H9 (cell line): ENCODE measurements around the gene PAIP2. TPM values are rescaled to one million over a fixed set of nuclear protein-coding genes. Genes with fewer than 3 reads are reported as not detected.

ENCODE experiments used
- DNase-seq: peaks from one replicate; pipeline ENCODE4 v3.0.0-alpha.2; 2017
- H2AFZ ChIP-seq: one replicate; pipeline ENCODE4 v1.6.1; 2013; ENCODE audit warnings: mild to moderate bottlenecking, low read length, control low read depth, moderate library complexity
- H2AK5ac ChIP-seq: 2 replicates; pipeline ENCODE4 v1.6.1; 2013; ENCODE audit warnings: low read length, control low read depth, mixed read lengths; ENCODE audit not compliant: insufficient read length
- H2BK120ac ChIP-seq: one replicate; pipeline ENCODE4 v1.6.1; 2013; ENCODE audit warnings: low read depth, mild to moderate bottlenecking, low read length, control low read depth, inconsistent platforms; ENCODE audit not compliant: poor library complexity, severe bottlenecking
- H2BK12ac ChIP-seq: 2 replicates; pipeline ENCODE4 v1.6.1; 2013; ENCODE audit warnings: low read length, control low read depth, mixed read lengths, low read depth; ENCODE audit not compliant: insufficient read length
- H2BK15ac ChIP-seq: 2 replicates; pipeline ENCODE4 v1.6.1; 2013; ENCODE audit warnings: low read depth, low read length, control low read depth
- H2BK20ac ChIP-seq: one replicate; pipeline ENCODE4 v1.6.1; 2013; ENCODE audit warnings: low read depth, mild to moderate bottlenecking, low read length, control low read depth, inconsistent platforms; ENCODE audit not compliant: poor library complexity, severe bottlenecking
- H2BK5ac ChIP-seq: 2 replicates; pipeline ENCODE4 v1.6.1; 2013; ENCODE audit warnings: low read length, control low read depth, mixed read lengths; ENCODE audit not compliant: insufficient read length
- H3K14ac ChIP-seq: 2 replicates; pipeline ENCODE4 v1.6.1; 2013; ENCODE audit warnings: low read length, control low read depth; ENCODE audit not compliant: insufficient read depth
- H3K18ac ChIP-seq: 2 replicates; pipeline ENCODE4 v1.6.1; 2013; ENCODE audit warnings: low read depth, mild to moderate bottlenecking, mixed read lengths, low read length, control low read depth; ENCODE audit not compliant: insufficient read length
- H3K23ac ChIP-seq: 2 replicates; pipeline ENCODE4 v1.6.1; 2013; ENCODE audit warnings: low read length, control low read depth, mixed read lengths, low read depth; ENCODE audit not compliant: insufficient read length
- H3K23me2 ChIP-seq: 2 replicates; pipeline ENCODE4 v1.6.1; 2013; ENCODE audit warnings: low read depth, mild to moderate bottlenecking, mixed read lengths, low read length, control low read depth; ENCODE audit not compliant: insufficient read length, poor library complexity, severe bottlenecking
- H3K27ac ChIP-seq: 2 replicates; pipeline ENCODE4 v1.5.1; 2013; ENCODE audit warnings: low read length, control low read depth, mixed read lengths, low read depth; ENCODE audit not compliant: insufficient read length
- H3K27me3 ChIP-seq: 2 replicates; pipeline ENCODE4 v1.6.1; 2013; ENCODE audit warnings: low read length, control low read depth, inconsistent platforms; ENCODE audit not compliant: insufficient read depth
- H3K4ac ChIP-seq: 2 replicates; pipeline ENCODE4 v1.6.1; 2013; ENCODE audit warnings: low read depth, mild to moderate bottlenecking, control low read depth, inconsistent platforms, low read length, moderate library complexity
- H3K4me1 ChIP-seq: 2 replicates; pipeline ENCODE4 v1.6.1; 2013; ENCODE audit warnings: low read length, control low read depth, inconsistent platforms; ENCODE audit not compliant: insufficient read depth
- H3K4me2 ChIP-seq: 2 replicates; pipeline ENCODE4 v1.6.1; 2013; ENCODE audit warnings: low read length, control low read depth, mixed read lengths; ENCODE audit not compliant: insufficient read length, insufficient read depth
- H3K56ac ChIP-seq: 2 replicates; pipeline ENCODE4 v1.6.1; 2013; ENCODE audit warnings: low read depth, mild to moderate bottlenecking, mixed read lengths, low read length, control low read depth; ENCODE audit not compliant: insufficient read length
- H3K79me1 ChIP-seq: 2 replicates; pipeline ENCODE4 v1.6.1; 2013; ENCODE audit warnings: low read depth, mild to moderate bottlenecking, moderate library complexity, low read length, control low read depth, inconsistent platforms; ENCODE audit not compliant: insufficient read depth, poor library complexity, severe bottlenecking
- H3K79me2 ChIP-seq: 2 replicates; pipeline ENCODE4 v1.6.1; 2013; ENCODE audit warnings: low read length, control low read depth, inconsistent platforms; ENCODE audit not compliant: insufficient read depth
- H3K9ac ChIP-seq: 2 replicates; pipeline ENCODE4 v1.6.1; 2013; ENCODE audit warnings: low read length, control low read depth, mixed read lengths; ENCODE audit not compliant: insufficient read length; ENCODE audit errors: extremely low read depth
- H3K9me3 ChIP-seq: one replicate; pipeline ENCODE4 v1.6.1; 2013; ENCODE audit warnings: low read depth, low read length, inconsistent platforms; ENCODE audit not compliant: control insufficient read depth
- H3T11ph ChIP-seq: one replicate; pipeline ENCODE4 v1.6.1; 2013; ENCODE audit warnings: mild to moderate bottlenecking, low read length, control low read depth, inconsistent platforms
- H4K20me1 ChIP-seq: one replicate; pipeline ENCODE4 v1.6.1; 2013; ENCODE audit not compliant: control insufficient read depth, insufficient read length, insufficient read depth
- H4K5ac ChIP-seq: 2 replicates; pipeline ENCODE4 v1.6.1; 2013; ENCODE audit warnings: low read depth, mild to moderate bottlenecking, mixed read lengths, low read length, control low read depth; ENCODE audit not compliant: insufficient read length
- H4K8ac ChIP-seq: replicated peaks from 2 replicates; pipeline ENCODE4 v1.6.1; 2013; ENCODE audit warnings: low read length, control low read depth, mixed read lengths, low read depth; ENCODE audit not compliant: insufficient read length
- H4K91ac ChIP-seq: 2 replicates; pipeline ENCODE4 v1.6.1; 2013; ENCODE audit warnings: low read depth, mild to moderate bottlenecking, moderate library complexity, mixed read lengths, low read length, control low read depth; ENCODE audit not compliant: insufficient read length
- H3K27ac Mint-ChIP-seq, 3 experiments: 2 replicates in 2 of 3; 3 replicates in 1 of 3; pipeline ENCODE4 v1.8.0; 2020 to 2021; ENCODE audit warnings: mixed read lengths in 3 of 3, mild to moderate bottlenecking in 1 of 3, moderate library complexity in 1 of 3
- H3K27me3 Mint-ChIP-seq: 2 replicates; pipeline ENCODE4 v1.8.0; 2021; ENCODE audit warnings: low read depth, mild to moderate bottlenecking, moderate library complexity, mixed read lengths
- H3K36me3 Mint-ChIP-seq, 3 experiments: 2 replicates in 2 of 3; 3 replicates in 1 of 3; pipeline ENCODE4 v1.8.0; 2020 to 2021; ENCODE audit warnings: low read depth in 3 of 3, mixed read lengths in 3 of 3; ENCODE audit not compliant: insufficient read depth in 1 of 3
- H3K4me1 Mint-ChIP-seq, 2 experiments: 2 replicates each; pipeline ENCODE4 v1.8.0; 2020; ENCODE audit warnings: mixed read lengths in 2 of 2
- H3K4me3 Mint-ChIP-seq, 2 experiments: 2 replicates in 1 of 2; 3 replicates in 1 of 2; pipeline ENCODE4 v1.8.0; 2020 to 2021; ENCODE audit warnings: mild to moderate bottlenecking in 2 of 2, mixed read lengths in 2 of 2, moderate library complexity in 1 of 2
- H3K9me3 Mint-ChIP-seq, 2 experiments: 2 replicates in 1 of 2; 3 replicates in 1 of 2; pipeline ENCODE4 v1.8.0; 2020; ENCODE audit warnings: mild to moderate bottlenecking in 2 of 2, mixed read lengths in 2 of 2, moderate library complexity in 1 of 2
- CTCF ChIP-seq: fragments of 200-600 bp; sonication (generic); conservative IDR thresholded peaks from 3 replicates; pipeline ENCODE4 v1.8.0; 2021; ENCODE audit warnings: antibody characterized with exemption, mild to moderate bottlenecking
- WGBS: extraction: QIAGEN DNeasy Blood & Tissue Kit; methylation state at CpG from one replicate; pipeline ENCODE4 v1.1.7; 2013; ENCODE audit warnings: missing lambda C conversion rate, low lambda C conversion rate, mixed read lengths; ENCODE audit not compliant: insufficient read length; ENCODE audit errors: extremely low coverage; 5-methylcytosine and 5-hydroxymethylcytosine counted together
- total RNA-seq: library from RNA; stranded (reverse); gene quantifications from 2 replicates; pipeline ENCODE4 v1.2.1, GENCODE V29; 2021

Gene PAIP2
- total RNA-seq, 1 experiment from 2014 or later: 121 TPM

DNA sequence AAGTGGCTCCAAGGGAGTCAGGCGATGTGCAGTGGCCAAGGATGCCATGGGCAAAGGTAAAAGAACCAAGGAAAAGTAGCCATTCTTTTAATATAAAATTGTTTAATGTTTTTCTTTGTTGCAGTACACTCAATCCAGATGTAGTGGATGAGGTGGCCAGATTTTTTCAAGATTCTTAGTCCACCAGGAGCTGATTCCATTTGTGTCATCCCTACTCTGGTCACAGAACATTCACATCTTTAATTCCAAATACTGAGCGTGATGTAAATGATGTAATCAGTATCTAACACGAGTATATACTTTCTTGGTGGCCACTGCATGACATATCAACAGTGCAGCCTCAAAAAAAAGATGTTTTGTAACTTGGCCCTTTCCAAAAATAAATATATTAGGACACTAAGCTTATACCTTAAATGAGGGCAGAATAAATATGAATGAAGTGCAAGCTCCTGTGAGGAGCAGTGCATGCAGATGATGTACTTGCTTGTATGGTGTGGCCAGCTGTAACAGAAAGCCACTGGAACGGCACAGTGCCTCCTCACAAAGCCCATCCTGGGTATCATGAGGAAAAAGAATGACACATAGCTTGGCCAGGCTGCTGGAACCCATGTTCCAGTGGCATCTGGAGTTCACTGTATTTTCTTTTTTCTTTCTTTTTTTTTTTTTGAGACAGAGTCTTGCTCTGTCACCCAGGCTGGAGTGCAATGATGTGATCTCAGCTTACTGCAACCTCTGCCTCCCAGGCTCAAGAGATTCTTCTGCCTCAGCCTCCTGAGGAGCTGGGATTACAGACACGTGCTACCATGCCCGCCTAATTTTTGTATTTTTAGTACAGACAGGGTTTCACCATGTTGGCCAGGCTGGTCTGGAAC is 68.7 kb downstream of the PAIP2 start:
- no peak overlapping the region for H2BK5ac ChIP-seq
- H4K91ac ChIP-seq: no peak overlapping the region
- no peaks in the 10 kb centered on the region for H3K79me2 ChIP-seq
- no peaks in the 10 kb centered on the region for H3K23me2 ChIP-seq
- Mint-ChIP-seq H3K9me3 (no peaks in the 10 kb centered on the region), H3K27me3 (peaks cover 2% of the 10 kb centered on the region; the same call in 1 of the 2 replicates), H3K4me3 (no peak overlapping the region), H3K27ac (no peak overlapping the region), H3K36me3 (peaks cover 0 to 17% (median 12%) of the 10 kb centered on the region in 3 experiments; a peak in 4 of 7 replicates), H3K4me1 (no peaks in the 10 kb centered on the region; a peak in 1 of 4 replicates)
- H3K9ac ChIP-seq: no peak overlapping the region
- no peak overlapping the region for H3K23ac ChIP-seq
- no peak overlapping the region for H3K14ac ChIP-seq
- H2BK20ac ChIP-seq: no peak overlapping the region
- H3T11ph ChIP-seq: no peak overlapping the region
- TF ChIP-seq CTCF: no peak
- H4K8ac ChIP-seq: no peak overlapping the region
- WGBS: no CpG with 5 or more reads among the region's 6 CpGs
- H2AFZ ChIP-seq: no peak overlapping the region
- DNase-seq: no peak
- no peaks in the 10 kb centered on the region for H4K20me1 ChIP-seq
- no peak overlapping the region for H2BK12ac ChIP-seq
- H3K79me1 ChIP-seq: no peaks in the 10 kb centered on the region
- H3K9me3 ChIP-seq: no peaks in the 10 kb centered on the region
- no peak overlapping the region for H3K4me2 ChIP-seq
- H3K56ac ChIP-seq: no peak overlapping the region
- no peaks in the 10 kb centered on the region for H3K27me3 ChIP-seq
- H3K4ac ChIP-seq: no peak overlapping the region
- H3K27ac ChIP-seq: no peak overlapping the region
- no peak overlapping the region for H2AK5ac ChIP-seq
- no peak overlapping the region for H4K5ac ChIP-seq
- H2BK120ac ChIP-seq: no peak overlapping the region
- H3K4me1 ChIP-seq: no peaks in the 10 kb centered on the region
- no peak overlapping the region for H2BK15ac ChIP-seq
- no peak overlapping the region for H3K18ac ChIP-seq
